ENCODE data around the gene CD163L1.

The CD163L1 gene

DNA sequence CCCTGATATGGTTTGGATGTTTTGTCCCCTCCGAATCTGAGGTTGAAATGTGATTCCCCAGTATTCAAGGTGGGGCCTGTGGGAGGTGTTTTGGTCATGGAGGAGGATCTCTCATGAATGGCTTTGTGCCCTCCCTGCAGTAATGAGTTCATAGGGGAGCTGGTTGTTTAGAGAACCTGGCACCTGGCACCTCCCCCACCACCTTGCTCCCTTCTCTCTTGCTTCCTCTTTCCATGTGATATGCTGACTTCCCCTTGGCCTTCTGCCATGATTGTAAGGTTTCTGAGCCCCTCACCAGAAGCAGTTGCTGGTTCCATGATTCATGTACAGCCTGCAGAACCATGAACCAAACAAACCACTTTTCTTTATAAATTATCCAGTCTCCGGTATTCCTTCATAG, 32.6 kb downstream of the CD163L1 start:
- H3K4me3 ChIP-seq (replicated peaks; ENCODE audit: low read depth, low read length) = no peak overlapping the region
- DNase-seq (ENCODE audit: extremely low read depth, low read depth) = no peak
- TF ChIP-seq, protein P1, sequence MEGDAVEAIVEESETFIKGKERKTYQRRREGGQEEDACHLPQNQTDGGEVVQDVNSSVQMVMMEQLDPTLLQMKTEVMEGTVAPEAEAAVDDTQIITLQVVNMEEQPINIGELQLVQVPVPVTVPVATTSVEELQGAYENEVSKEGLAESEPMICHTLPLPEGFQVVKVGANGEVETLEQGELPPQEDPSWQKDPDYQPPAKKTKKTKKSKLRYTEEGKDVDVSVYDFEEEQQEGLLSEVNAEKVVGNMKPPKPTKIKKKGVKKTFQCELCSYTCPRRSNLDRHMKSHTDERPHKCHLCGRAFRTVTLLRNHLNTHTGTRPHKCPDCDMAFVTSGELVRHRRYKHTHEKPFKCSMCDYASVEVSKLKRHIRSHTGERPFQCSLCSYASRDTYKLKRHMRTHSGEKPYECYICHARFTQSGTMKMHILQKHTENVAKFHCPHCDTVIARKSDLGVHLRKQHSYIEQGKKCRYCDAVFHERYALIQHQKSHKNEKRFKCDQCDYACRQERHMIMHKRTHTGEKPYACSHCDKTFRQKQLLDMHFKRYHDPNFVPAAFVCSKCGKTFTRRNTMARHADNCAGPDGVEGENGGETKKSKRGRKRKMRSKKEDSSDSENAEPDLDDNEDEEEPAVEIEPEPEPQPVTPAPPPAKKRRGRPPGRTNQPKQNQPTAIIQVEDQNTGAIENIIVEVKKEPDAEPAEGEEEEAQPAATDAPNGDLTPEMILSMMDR (IDR thresholded peaks at IDR 0.05; ENCODE audit: low read depth, low read length, missing control alignments) = no peak

GRCh38 chr12:7404275-7404674, 39.7 kb downstream of the CD163L1 start:
- no peak overlapping the region for H3K4me3 ChIP-seq (replicated peaks; ENCODE audit: low read depth, low read length)
- TF ChIP-seq, protein P1 (IDR thresholded peaks at IDR 0.05; ENCODE audit: low read depth, low read length, missing control alignments) = no peak
- no peak for DNase-seq (ENCODE audit: extremely low read depth, low read depth)

DNA sequence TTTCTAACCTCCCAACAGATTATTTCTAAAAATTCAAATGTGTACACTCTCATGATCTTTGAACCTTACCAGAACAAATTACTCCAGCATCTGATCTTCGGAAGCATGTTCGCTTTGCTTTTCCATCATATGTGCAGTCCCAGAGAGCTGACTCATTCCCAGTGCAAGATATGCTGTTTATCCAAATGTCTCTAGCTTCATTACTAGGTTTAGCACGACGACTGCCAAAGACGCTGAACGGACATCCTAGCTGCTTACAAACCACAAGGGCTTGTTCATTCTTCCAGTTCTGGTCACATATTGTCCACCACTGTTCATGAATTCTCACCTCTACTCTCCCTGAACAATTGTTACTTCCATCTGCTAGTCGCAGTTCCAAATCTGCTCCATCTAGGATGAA, 40.5 kb downstream of the CD163L1 start:
- no peak overlapping the region for H3K4me3 ChIP-seq (replicated peaks; ENCODE audit: low read depth, low read length)
- DNase-seq (ENCODE audit: extremely low read depth, low read depth) = no peak
- TF ChIP-seq, protein P1 (IDR thresholded peaks at IDR 0.05; ENCODE audit: low read depth, low read length, missing control alignments) = no peak

- TF ChIP-seq, protein P1 (IDR thresholded peaks at IDR 0.05; ENCODE audit: low read depth, low read length, missing control alignments) = no peak
- no peak overlapping the region for H3K4me3 ChIP-seq (replicated peaks; ENCODE audit: low read depth, low read length)
- DNase-seq (ENCODE audit: extremely low read depth, low read depth) = no peak
Observed at GRCh38 chr12:7399089-7399488, 44.9 kb downstream of the CD163L1 start.

GRCh38 chr12:7396418-7396817, 47.5 kb downstream of the CD163L1 start:
- H3K4me3 ChIP-seq (replicated peaks; ENCODE audit: low read depth, low read length) = no peak overlapping the region
- no peak for DNase-seq (ENCODE audit: extremely low read depth, low read depth)
- TF ChIP-seq, protein P1 (IDR thresholded peaks at IDR 0.05; ENCODE audit: low read depth, low read length, missing control alignments) = no peak

GRCh38 chr12:7395950-7396349, 48.0 kb downstream of the CD163L1 start:
- TF ChIP-seq, protein P1 (IDR thresholded peaks at IDR 0.05; ENCODE audit: low read depth, low read length, missing control alignments) = no peak
- no peak for DNase-seq (ENCODE audit: extremely low read depth, low read depth)
- no peak overlapping the region for H3K4me3 ChIP-seq (replicated peaks; ENCODE audit: low read depth, low read length)

DNA sequence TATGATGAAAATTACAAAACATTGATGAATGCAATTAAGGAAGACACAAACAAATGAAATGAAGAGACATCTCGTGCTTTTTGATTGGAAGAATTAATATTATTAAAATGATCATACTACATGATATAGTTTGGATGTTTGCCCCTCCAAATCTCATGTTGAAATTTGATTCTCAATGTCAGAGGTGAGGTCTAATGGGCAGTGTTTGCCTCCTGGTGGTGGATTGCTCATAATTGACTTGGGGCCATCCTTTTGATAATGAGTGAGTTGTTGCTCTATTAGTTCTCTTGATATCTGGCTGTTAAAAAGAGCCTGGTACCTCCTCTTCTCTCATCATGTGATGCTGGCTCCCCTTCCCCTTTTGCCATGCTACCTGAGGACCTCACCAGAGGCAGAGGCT, 56.7 kb downstream of the CD163L1 start:
- DNase-seq (ENCODE audit: extremely low read depth, low read depth) = no peak
- TF ChIP-seq, protein P1 (IDR thresholded peaks at IDR 0.05; ENCODE audit: low read depth, low read length, missing control alignments) = no peak

More for the DNA sequence above, 56.7 kb downstream of the CD163L1 start:
- no peak overlapping the region for H3K4me3 ChIP-seq (replicated peaks; ENCODE audit: low read depth, low read length)

Measured in HFF-Myc (cell line).